Adipocyte (in vitro differentiated cells): ENCODE data around the gene FOXRED2.
A peak's percentile ranks its signal among the peaks of the same experiment; 100 is the strongest.

Experiments
- DNase-seq: peaks from one replicate; pipeline ENCODE4 v3.0.0-alpha.2; 2015; ENCODE audit warnings: low read depth
- H3K27me3 ChIP-seq: replicated peaks from 2 replicates; pipeline ENCODE4 v1.7.0; 2013; ENCODE audit warnings: mild to moderate bottlenecking, low read length, moderate library complexity; ENCODE audit not compliant: control insufficient read depth, insufficient read depth
- H3K36me3 ChIP-seq: 2 replicates; pipeline ENCODE4 v1.7.0; 2013; ENCODE audit warnings: low read length, mild to moderate bottlenecking, moderate library complexity; ENCODE audit not compliant: control insufficient read depth, insufficient read depth, severe bottlenecking
- H3K4me1 ChIP-seq: 2 replicates; pipeline ENCODE4 v1.7.0; 2013; ENCODE audit warnings: mild to moderate bottlenecking, low read length, moderate library complexity; ENCODE audit not compliant: control insufficient read depth, insufficient read depth
- H3K4me3 ChIP-seq: 2 replicates; pipeline ENCODE4 v1.7.0; 2013; ENCODE audit warnings: mild to moderate bottlenecking, low read length, moderate library complexity
- H3K9ac ChIP-seq: 2 replicates; pipeline ENCODE4 v1.7.0; 2013; ENCODE audit warnings: mild to moderate bottlenecking, low read length, moderate library complexity
- H3K9me3 ChIP-seq: 2 replicates; pipeline ENCODE4 v1.7.0; 2013; ENCODE audit warnings: mild to moderate bottlenecking, low read length, moderate library complexity; ENCODE audit not compliant: control insufficient read depth

FOXRED2 gene

DNA sequence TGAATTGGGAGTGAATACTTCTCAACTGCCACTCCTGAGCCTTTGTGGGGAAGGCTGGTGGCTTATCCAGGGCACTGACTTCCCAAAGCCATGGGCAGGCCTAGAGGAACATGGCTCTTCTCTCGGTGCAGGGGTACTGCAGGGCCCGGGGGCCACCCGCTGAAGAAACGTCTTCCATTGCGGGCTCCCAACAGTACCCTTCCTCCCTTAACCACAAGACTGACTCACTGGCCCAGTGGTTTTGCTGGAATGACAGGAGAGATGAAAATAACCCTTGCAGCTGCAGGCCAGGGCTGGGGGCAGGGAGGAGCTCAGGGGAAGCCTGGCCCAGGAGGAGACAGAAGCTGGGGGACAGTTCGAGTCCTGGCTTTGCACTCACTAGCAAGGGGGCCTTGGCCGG is 38.9 kb downstream of the FOXRED2 start:
- peak overlapping the region; percentile 70 for H3K9ac ChIP-seq
- H3K4me1 ChIP-seq: peaks cover 49% of the 10 kb centered on the region
- peaks cover 18% of the 10 kb centered on the region for H3K36me3 ChIP-seq
- peak overlapping the region; percentile 10 for H3K4me3 ChIP-seq
- H3K9me3 ChIP-seq: no peaks in the 10 kb centered on the region
- peak; percentile 85 for DNase-seq
- H3K27me3 ChIP-seq: no peaks in the 10 kb centered on the region

DNA sequence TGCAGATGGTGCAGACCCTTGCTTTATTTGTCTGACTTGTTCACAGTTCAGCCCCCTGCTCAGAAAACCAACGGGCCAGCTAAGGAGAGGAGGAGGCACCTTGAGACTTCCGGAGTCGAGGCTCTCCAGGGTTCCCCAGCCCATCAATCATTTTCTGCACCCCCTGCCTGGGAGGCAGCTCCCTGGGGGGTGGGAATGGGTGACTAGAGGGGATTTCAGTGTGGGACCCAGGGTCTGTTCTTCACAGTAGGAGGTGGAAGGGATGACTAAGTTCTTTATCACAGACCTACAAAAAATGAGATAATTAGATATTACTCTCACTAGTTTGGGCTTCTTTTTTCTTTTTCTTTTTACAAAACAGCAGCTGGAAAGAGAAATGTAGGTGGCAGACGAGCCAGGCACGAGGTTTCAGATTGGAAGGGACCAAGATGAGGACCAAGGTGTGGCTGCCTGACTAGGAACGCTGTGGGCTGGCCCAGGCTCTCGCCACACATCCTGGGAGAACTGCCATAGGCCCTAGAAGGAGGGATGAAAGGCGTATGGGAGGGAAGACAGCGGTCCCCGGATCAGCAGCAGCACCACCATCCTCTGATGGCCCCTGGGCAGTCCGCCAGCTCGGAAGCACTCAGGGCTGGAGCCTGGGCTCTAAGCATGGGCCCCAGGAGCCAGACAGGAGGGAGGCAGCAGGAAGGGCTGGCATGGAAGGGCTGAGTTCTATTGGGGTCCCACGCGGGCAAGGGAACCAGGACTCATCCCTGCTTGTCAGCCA is 39.6 kb downstream of the FOXRED2 start:
- Histone ChIP-seq H3K4me1 (peaks cover 51% of the 10 kb centered on the region), H3K4me3 (no peak overlapping the region), H3K9ac (peak overlapping the region; percentile 70), H3K36me3 (peaks cover 11% of the 10 kb centered on the region), H3K9me3 (no peaks in the 10 kb centered on the region), H3K27me3 (no peaks in the 10 kb centered on the region)
- DNase-seq: peak; percentile 36

DNA sequence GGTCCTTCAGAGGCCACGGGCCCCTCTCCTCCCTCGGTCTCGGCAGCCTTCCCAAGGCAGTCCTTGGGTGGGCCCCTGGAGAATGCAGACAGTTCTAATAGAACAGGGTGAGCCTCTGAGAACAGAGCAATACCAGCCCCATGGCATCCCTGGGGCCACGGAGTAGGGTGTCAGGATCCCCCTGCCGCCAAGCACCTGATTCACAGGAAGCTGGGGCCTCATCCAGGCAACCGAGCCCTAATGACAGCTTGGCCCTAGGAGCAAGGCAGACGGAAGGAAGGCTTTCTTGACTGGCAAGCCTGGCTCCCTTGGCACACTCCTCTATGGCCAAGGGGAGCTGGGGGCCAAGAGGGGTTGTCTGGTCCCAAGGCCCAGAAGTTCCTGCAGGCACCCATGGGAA is 40.6 kb downstream of the FOXRED2 start:
- Histone ChIP-seq H3K36me3 (peaks cover 6% of the 10 kb centered on the region), H3K4me1 (peaks cover 51% of the 10 kb centered on the region), H3K4me3 (no peak overlapping the region), H3K9me3 (no peaks in the 10 kb centered on the region), H3K9ac (peak overlapping the region; percentile 14), H3K27me3 (no peaks in the 10 kb centered on the region)
- DNase-seq: no peak

DNA sequence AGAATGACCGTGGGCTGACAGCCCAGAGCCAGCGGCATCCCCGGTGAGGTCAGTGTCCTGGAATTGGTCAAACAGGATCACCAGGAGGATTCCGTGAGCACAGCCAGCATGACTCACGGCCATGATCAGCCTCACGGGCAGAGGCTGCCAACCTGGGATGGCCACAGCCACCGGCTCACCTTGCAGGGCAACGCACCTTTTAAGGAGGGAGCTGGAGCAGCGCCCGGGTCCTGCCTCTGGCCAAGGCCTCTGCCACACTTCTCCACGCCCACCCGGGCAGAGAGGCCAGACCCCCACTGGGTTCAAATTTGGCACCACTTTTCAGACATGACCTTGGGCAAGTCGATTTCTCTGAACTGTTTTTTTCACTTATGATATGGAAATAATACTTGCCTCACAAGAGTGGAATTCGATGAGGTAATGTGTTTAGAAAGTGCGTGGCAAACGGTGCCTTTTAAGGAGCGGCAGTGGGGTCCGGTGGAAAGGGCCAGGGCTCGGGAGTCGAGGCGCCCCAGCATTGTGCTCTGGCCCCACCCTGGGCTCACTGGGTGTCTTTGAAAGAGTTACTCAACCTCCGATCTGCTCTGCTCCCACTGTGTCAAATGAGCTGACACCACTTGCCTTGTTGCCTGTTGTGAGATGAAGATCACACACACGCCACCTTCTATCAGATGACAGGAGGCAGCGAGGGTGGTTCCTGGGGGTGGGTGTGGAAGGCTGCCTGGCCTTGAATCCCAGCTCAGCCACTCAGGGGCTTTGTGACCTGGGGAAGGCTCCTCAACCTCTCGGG is 41.4 kb downstream of the FOXRED2 start:
- H3K4me1 ChIP-seq: peaks cover 49% of the 10 kb centered on the region
- H3K4me3 ChIP-seq: no peak overlapping the region
- peak overlapping the region; percentile 14 for H3K9ac ChIP-seq
- H3K9me3 ChIP-seq: no peaks in the 10 kb centered on the region
- DNase-seq: peak; percentile 91
- no peaks in the 10 kb centered on the region for H3K36me3 ChIP-seq
- no peaks in the 10 kb centered on the region for H3K27me3 ChIP-seq

DNA sequence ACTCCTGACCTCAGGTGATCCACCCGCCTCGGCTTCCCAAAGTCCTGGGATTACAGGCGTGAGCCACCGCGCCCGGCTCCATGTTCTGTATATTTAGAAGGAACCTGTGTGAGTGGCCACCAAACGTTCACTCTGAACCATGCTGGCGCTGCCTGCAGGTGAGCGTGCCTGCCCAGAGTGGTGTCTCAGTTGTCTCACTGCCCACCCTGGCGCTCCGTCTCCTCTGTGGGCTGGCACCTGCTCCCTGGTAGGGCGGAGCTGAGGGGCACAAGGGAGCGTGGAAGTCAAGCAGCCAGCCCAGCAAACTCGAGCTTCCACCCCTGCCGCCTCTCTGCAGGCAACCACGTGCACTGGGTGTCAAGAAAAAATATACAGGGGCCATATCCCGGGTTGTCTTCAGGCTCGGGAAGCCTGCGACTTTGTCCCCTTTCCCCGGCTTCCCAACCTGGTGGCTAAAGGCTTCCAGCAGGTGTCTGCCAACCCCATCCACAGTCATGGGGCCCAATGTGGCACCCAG is 42.1 kb downstream of the FOXRED2 start:
- H3K9ac ChIP-seq: no peak overlapping the region
- H3K4me1 ChIP-seq: peaks cover 45% of the 10 kb centered on the region
- H3K4me3 ChIP-seq: no peak overlapping the region
- DNase-seq: no peak
- no peaks in the 10 kb centered on the region for H3K36me3 ChIP-seq
- no peaks in the 10 kb centered on the region for H3K27me3 ChIP-seq
- H3K9me3 ChIP-seq: no peaks in the 10 kb centered on the region

DNA sequence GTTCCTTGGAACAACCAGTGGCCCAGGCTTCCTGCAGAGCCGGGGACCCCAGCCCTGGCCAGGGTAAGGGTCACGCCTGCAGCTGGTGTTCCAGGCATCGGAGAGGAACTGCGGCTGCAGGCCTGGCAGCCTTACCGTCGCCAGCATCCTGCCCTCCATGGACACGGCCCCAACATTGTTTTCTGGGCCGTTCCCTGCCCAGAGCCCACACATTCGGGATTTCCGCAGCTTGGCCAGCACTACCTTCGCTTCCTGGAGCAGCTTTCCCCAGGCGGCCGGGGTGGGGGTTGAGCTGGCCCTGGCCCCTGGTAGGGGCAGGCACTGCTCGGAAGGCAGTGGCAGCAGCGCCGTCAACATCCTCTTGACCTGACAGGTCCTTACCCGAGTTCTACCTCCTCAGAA is 43.1 kb downstream of the FOXRED2 start:
- no peak overlapping the region for H3K9ac ChIP-seq
- DNase-seq: no peak
- no peaks in the 10 kb centered on the region for H3K27me3 ChIP-seq
- H3K4me1 ChIP-seq: peaks cover 43% of the 10 kb centered on the region
- no peaks in the 10 kb centered on the region for H3K36me3 ChIP-seq
- H3K9me3 ChIP-seq: no peaks in the 10 kb centered on the region
- H3K4me3 ChIP-seq: no peak overlapping the region

DNA sequence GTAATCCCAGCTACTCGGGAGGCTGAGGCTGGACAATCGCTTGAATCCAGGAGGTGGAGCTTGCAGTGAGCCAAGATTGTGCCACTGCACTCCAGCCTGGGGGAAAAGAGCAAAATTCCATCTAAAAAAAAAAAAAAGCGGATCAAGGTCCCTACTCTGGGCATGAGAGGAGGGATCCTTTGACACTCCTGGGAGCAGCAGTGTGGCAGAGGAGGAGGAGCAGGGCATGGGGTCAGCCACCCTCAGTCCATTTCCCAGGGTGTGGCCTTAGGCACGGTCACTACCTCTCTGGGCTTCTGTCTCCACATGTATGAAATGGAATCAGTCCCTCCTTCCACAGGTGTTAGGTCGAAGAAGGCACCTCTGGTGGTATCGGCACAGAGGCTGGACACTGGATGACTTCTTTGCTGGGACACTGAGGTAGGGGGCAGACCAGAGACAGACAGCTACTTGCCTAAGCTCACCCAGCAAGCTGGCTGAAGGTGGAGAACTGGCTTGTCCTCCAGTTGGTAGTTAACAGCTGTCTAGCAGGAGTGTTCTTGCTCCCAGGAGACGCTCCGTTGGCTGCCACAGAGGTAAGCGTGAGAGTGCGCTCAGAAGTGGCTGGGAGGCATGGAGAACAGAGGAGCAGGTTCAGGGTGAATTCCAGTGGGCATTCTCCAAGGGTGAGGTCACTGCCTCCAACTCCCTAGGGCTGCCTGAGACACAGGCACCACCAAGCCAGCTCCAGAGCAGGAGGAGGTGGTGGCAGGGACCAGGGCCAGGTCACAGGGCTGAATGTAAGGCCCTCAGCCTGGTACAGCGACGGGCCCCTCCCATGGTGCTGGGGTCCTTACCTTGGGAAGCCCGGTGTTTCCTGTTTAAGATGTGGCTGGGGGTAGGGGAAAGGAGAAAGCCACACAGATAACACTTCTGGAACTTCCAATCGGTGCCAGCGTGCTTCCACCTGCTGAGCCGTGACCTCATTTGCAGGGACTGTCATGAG is 44.9 kb downstream of the FOXRED2 start:
- no peaks in the 10 kb centered on the region for H3K27me3 ChIP-seq
- H3K9ac ChIP-seq: no peak overlapping the region
- H3K36me3 ChIP-seq: no peaks in the 10 kb centered on the region
- DNase-seq: peak; percentile 74
- H3K4me3 ChIP-seq: no peak overlapping the region
- no peaks in the 10 kb centered on the region for H3K9me3 ChIP-seq
- peaks cover 38% of the 10 kb centered on the region for H3K4me1 ChIP-seq

DNA sequence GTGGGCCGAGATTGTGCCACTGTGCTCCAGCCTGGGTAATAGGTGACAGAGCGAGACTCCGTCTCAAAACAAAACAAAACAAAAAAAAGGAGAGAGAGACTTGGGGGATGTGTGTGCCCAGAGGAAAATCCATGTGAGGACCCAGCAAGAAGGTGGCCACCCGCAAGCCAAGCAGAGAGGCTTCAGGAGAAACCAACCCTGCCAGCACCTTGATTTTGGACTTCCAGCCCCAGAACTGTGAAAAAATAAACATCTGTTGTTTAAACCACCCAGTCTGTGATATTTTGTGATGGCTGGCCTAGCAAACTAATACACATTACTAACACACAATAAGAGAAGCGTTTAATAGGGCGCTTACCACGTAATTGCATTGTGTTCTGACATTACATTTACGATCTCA is 46.6 kb downstream of the FOXRED2 start:
- no peak overlapping the region for H3K9ac ChIP-seq
- no peaks in the 10 kb centered on the region for H3K9me3 ChIP-seq
- no peaks in the 10 kb centered on the region for H3K27me3 ChIP-seq

DNA sequence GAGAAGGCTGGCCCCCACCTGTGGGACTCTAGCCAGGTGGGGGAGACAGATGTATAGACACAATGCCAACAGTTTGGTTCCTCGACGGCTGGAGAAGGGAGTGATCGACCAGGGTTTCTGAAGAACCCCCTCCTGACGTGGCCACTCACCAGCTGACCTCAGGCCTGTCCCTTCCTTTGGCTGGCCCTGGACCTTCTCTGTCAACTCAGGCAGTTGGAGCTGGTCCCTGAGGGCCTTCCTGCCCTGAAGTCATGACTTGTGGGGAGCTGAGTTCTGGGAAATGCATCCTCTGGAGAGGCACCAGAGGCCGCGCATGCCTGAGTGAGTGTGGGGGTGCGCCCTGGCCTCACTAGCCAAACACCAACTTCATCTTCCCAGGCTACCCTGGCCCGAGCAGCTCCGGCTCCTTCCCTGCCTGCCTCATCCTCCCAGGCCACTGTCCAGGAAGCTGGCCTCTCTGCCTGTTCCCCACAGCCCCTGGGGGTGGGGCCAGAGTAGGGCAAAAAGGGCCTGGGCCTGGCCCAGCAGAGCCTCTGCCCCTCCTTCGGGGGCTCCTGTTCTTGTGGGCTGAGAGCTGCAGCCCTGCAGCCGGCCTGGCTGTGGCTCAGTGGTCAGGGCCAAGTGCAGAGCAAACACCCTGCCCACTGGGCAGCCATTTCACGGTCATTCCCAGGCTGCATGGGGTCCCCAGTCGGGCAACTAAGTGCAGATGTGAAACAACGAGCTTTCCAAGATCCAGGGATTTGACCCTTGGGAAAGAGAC is 49.0 kb downstream of the FOXRED2 start:
- H3K4me1 ChIP-seq: peaks cover 20% of the 10 kb centered on the region
- DNase-seq: no peak

More for the DNA sequence above, 46.6 kb downstream of the FOXRED2 start:
- peaks cover 24% of the 10 kb centered on the region for H3K4me1 ChIP-seq
- no peak for DNase-seq
- H3K36me3 ChIP-seq: no peaks in the 10 kb centered on the region
- no peak overlapping the region for H3K4me3 ChIP-seq

DNA sequence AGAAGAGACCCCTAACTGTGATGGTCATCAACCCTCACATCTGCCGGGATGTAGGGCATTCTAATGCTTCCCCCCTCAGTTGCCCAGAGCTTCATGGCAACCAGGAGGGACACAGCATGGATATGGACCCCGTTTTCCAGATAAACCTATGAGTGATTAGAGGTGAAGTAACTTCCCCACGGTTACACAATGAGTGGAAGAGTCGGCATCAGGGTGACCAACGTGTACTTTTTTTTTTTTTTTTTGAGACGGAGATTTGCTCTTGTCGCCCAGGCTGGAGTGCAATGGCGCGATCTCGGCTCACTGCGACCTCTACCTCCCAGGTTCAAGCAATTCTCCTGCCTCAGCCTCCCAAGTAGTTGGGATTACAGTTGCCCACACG is 50.4 kb downstream of the FOXRED2 start:
- H3K9ac ChIP-seq: no peak overlapping the region
- no peak overlapping the region for H3K4me3 ChIP-seq
- no peak for DNase-seq
- H3K4me1 ChIP-seq: peaks cover 16% of the 10 kb centered on the region
- no peaks in the 10 kb centered on the region for H3K27me3 ChIP-seq
- H3K9me3 ChIP-seq: no peaks in the 10 kb centered on the region
- no peaks in the 10 kb centered on the region for H3K36me3 ChIP-seq

More for the DNA sequence above, 49.0 kb downstream of the FOXRED2 start:
- Histone ChIP-seq H3K9me3 (no peaks in the 10 kb centered on the region), H3K36me3 (no peaks in the 10 kb centered on the region), H3K4me3 (no peak overlapping the region), H3K9ac (peak overlapping the region; percentile 27), H3K27me3 (no peaks in the 10 kb centered on the region)
